Measurements from ENCODE around the gene TLDC2.

- no peak for TF ChIP-seq CTCF (IDR thresholded peaks at IDR 0.05)
- no peak for TF ChIP-seq POLR2A (IDR thresholded peaks at IDR 0.05)
- TF ChIP-seq POLR2AphosphoS5 (IDR thresholded peaks at IDR 0.05) = no peak
- TF ChIP-seq EP300 (IDR thresholded peaks at IDR 0.05) = no peak
Observed at GRCh38 chr20:36859282-36859555, 16.7 kb upstream of the TLDC2 start.

Data from stomach (tissue), 4 donors.